SK-N-SH treated with all-trans-retinoic acid at 6 μM for 48 hours (cell line): ENCODE results near the gene GFI1.
"Not testable (repeated sequence)": the region's sequence is repeated elsewhere in the genome, so short reads cannot be mapped to it uniquely, and the experiment has no call there.

ENCODE experiments used
- ATAC-seq: fragments of 200-7000 bp; cut with Tn5 transposase; 3 replicates; pipeline ENCODE4 v1.9.1; 2020; ENCODE audit warnings: mild to moderate bottlenecking, moderate library complexity
- ARNTL ChIP-seq: fragments of 450-650 bp; formaldehyde crosslinking; IDR thresholded peaks from 2 replicates; pipeline ENCODE4 v1.5.0; 2020; ENCODE audit warnings: low read depth, mild to moderate bottlenecking, moderate library complexity, borderline replicate concordance
- BACH2 ChIP-seq: fragments of 250-450 bp; sonication (Bioruptor Pico); IDR thresholded peaks from 2 replicates; pipeline ENCODE4 v1.9.0; 2021; ENCODE audit warnings: mild to moderate bottlenecking, borderline replicate concordance
- CREB5 ChIP-seq: fragments of 250-450 bp; sonication (Bioruptor Pico); IDR thresholded peaks from 2 replicates; pipeline ENCODE4 v1.5.1; 2020; ENCODE audit warnings: low read depth, mild to moderate bottlenecking, moderate library complexity
- CSDC2 ChIP-seq: fragments of 250-450 bp; sonication (Bioruptor Pico); IDR thresholded peaks from 2 replicates; pipeline ENCODE4 v1.5.0; 2020; ENCODE audit warnings: mild to moderate bottlenecking, moderate library complexity
- CSRNP3 ChIP-seq: fragments of 250-450 bp; sonication (Bioruptor Pico); IDR thresholded peaks from 2 replicates; pipeline ENCODE4 v1.5.1; 2021; ENCODE audit warnings: mild to moderate bottlenecking, moderate library complexity
- ESRRG ChIP-seq: fragments of 250-450 bp; sonication (Bioruptor Pico); IDR thresholded peaks from 2 replicates; pipeline ENCODE4 v1.6.1; 2021; ENCODE audit warnings: mild to moderate bottlenecking
- ISL1 ChIP-seq: fragments of 250-450 bp; sonication (Bioruptor Pico); IDR thresholded peaks from 2 replicates; pipeline ENCODE4 v2.1.2; 2022; ENCODE audit warnings: mild to moderate bottlenecking, moderate library complexity
- OSR1 ChIP-seq: fragments of 250-450 bp; sonication (Bioruptor Pico); IDR thresholded peaks from 2 replicates; pipeline ENCODE4 v1.8.0; 2022; ENCODE audit warnings: moderate library complexity, mild to moderate bottlenecking, inconsistent platforms
- PATZ1 ChIP-seq: fragments of 250-450 bp; sonication (Bioruptor Pico); IDR thresholded peaks from 2 replicates; pipeline ENCODE4 v1.8.0; 2020; ENCODE audit warnings: mild to moderate bottlenecking, moderate library complexity, borderline replicate concordance
- POU6F1 ChIP-seq: fragments of 250-450 bp; sonication (Bioruptor Pico); IDR thresholded peaks from 2 replicates; pipeline ENCODE4 v1.8.0; 2021; ENCODE audit warnings: low read depth, mild to moderate bottlenecking, moderate library complexity, borderline replicate concordance
- SNAI2 ChIP-seq: fragments of 250-450 bp; sonication (Bioruptor Pico); IDR thresholded peaks from 2 replicates; pipeline ENCODE4 v1.5.0; 2020; ENCODE audit warnings: mild to moderate bottlenecking, moderate library complexity
- TCF4 ChIP-seq: fragments of 250-450 bp; sonication (Bioruptor Pico); IDR thresholded peaks from 2 replicates; pipeline ENCODE4 v1.8.0; 2021; ENCODE audit warnings: mild to moderate bottlenecking, moderate library complexity, borderline replicate concordance
- TOX ChIP-seq: fragments of 250-450 bp; sonication (Bioruptor Pico); IDR thresholded peaks from 2 replicates; pipeline ENCODE4 v1.8.0; 2021; ENCODE audit warnings: mild to moderate bottlenecking, moderate library complexity, borderline replicate concordance
- TSHZ2 ChIP-seq: fragments of 250-450 bp; sonication (Bioruptor Pico); IDR thresholded peaks from 2 replicates; pipeline ENCODE4 v1.5.0; 2020; ENCODE audit warnings: mild to moderate bottlenecking, moderate library complexity
- ZC3H10 ChIP-seq: fragments of 250-450 bp; sonication (Bioruptor Pico); IDR thresholded peaks from 2 replicates; pipeline ENCODE4 v1.5.1; 2021; ENCODE audit warnings: mild to moderate bottlenecking, moderate library complexity
- ZFP30 ChIP-seq: fragments of 450-650 bp; formaldehyde crosslinking; IDR thresholded peaks from 2 replicates; pipeline ENCODE4 v1.5.0; 2022; ENCODE audit warnings: mild to moderate bottlenecking, moderate library complexity
- ZNF565 ChIP-seq: fragments of 450-650 bp; formaldehyde crosslinking; conservative IDR thresholded peaks from 2 replicates; pipeline ENCODE4 v1.5.0; 2020; ENCODE audit warnings: low read depth, mild to moderate bottlenecking, moderate library complexity
- ZNF8 ChIP-seq: fragments of 450-650 bp; formaldehyde crosslinking; IDR thresholded peaks from 2 replicates; pipeline ENCODE4 v1.5.0; 2020; ENCODE audit warnings: mild to moderate bottlenecking, moderate library complexity

The GFI1 gene

GRCh38 chr1:92441316-92441696, 45.4 kb downstream of the GFI1 start:
- TF ChIP-seq PATZ1 (CRISPR knock-in tag) = no peak
- TF ChIP-seq ZFP30 = no peak
- no peak for TF ChIP-seq ZNF565 (CRISPR knock-in tag)
- TF ChIP-seq ARNTL (CRISPR knock-in tag) = no peak
- TF ChIP-seq CREB5 = no peak
- TF ChIP-seq TOX = no peak
- TF ChIP-seq ZNF8 = no peak
- no peak for TF ChIP-seq ZC3H10 (CRISPR knock-in tag)
- TF ChIP-seq SNAI2 = no peak
- TF ChIP-seq, all 23 proteins: peak for 0
- ATAC-seq = no peak

- ATAC-seq = no peak
Measured at GRCh38 chr1:92439291-92439690, 47.4 kb downstream of the GFI1 start.

GRCh38 chr1:92434572-92434971, 52.2 kb downstream of the GFI1 start:
- not testable (repeated sequence) for ATAC-seq

More at GRCh38 chr1:92439291-92439690, 47.4 kb downstream of the GFI1 start:
- no peak for TF ChIP-seq ISL1 (CRISPR knock-in tag)
- TF ChIP-seq TCF4 = no peak
- TF ChIP-seq ZNF565 (CRISPR knock-in tag) = no peak
- no peak for TF ChIP-seq ZC3H10 (CRISPR knock-in tag)
- TF ChIP-seq OSR1 = no peak
- no peak for TF ChIP-seq CSDC2 (CRISPR knock-in tag)
- no peak for TF ChIP-seq POU6F1 (CRISPR knock-in tag)
- TF ChIP-seq, all 23 proteins: peak for 0

GRCh38 chr1:92430030-92430429, 56.7 kb downstream of the GFI1 start:
- no peak for TF ChIP-seq TSHZ2 (CRISPR knock-in tag)
- no peak for TF ChIP-seq SNAI2
- no peak for TF ChIP-seq OSR1
- TF ChIP-seq ZNF8 = no peak
- TF ChIP-seq ZNF565 (CRISPR knock-in tag) = no peak
- TF ChIP-seq ZC3H10 (CRISPR knock-in tag) = no peak
- TF ChIP-seq CSDC2 (CRISPR knock-in tag) = no peak
- no peak for TF ChIP-seq CSRNP3 (CRISPR knock-in tag)
- no peak for TF ChIP-seq PATZ1 (CRISPR knock-in tag)
- no peak for TF ChIP-seq ARNTL (CRISPR knock-in tag)
- no peak for TF ChIP-seq CREB5
- TF ChIP-seq BACH2 (CRISPR knock-in tag) = no peak
- TF ChIP-seq ESRRG (CRISPR knock-in tag) = no peak
- no peak for TF ChIP-seq ZFP30
- TF ChIP-seq, all 23 proteins: peak for 0
- ATAC-seq = no peak
